Activated T-helper 17 cell treated with anti-CD3 and anti-CD28 coated beads, Interleukin-2, amount 50 U/mL, for 72 hours (primary cell): ENCODE measurements around the gene OGFOD3. TPM values are rescaled to one million over a fixed set of nuclear protein-coding genes. Genes with fewer than 3 reads are reported as not detected.
"Not testable (repeated sequence)": the region's sequence is repeated elsewhere in the genome, so short reads cannot be mapped to it uniquely, and the experiment has no call there.

Experiments
- ATAC-seq: fragments of 150-1000 bp; cut with Tn5 transposase; replicated peaks from 2 replicates; pipeline ENCODE4 v1.10.0; 2021; ENCODE audit warnings: mild to moderate bottlenecking, moderate library complexity
- H3K27ac Mint-ChIP-seq: one replicate; pipeline ENCODE4 v1.8.0; 2022; ENCODE audit warnings: mixed read lengths
- H3K27me3 Mint-ChIP-seq: one replicate; pipeline ENCODE4 v1.8.0; 2022; ENCODE audit warnings: mixed read lengths
- H3K36me3 Mint-ChIP-seq: one replicate; pipeline ENCODE4 v1.8.0; 2022; ENCODE audit warnings: low read depth, mild to moderate bottlenecking, mixed read lengths
- H3K4me1 Mint-ChIP-seq: one replicate; pipeline ENCODE4 v1.8.0; 2022; ENCODE audit warnings: mixed read lengths
- H3K4me3 Mint-ChIP-seq: one replicate; pipeline ENCODE4 v1.8.0; 2022; ENCODE audit warnings: mild to moderate bottlenecking, mixed read lengths
- H3K9me3 Mint-ChIP-seq: one replicate; pipeline ENCODE4 v1.8.0; 2022; ENCODE audit warnings: mixed read lengths
- total RNA-seq, 2 donors: library from RNA; stranded (reverse); gene quantifications; one replicate each; pipeline ENCODE4 v1.2.3, GENCODE V29; 2022

The OGFOD3 gene
- total RNA-seq, 2 donors from 2014 or later: 16.2 to 20.7 TPM

- H3K27me3 Mint-ChIP-seq: peaks cover 6% of the 10 kb centered on the region
- no peak for ATAC-seq
- no peaks in the 10 kb centered on the region for H3K9me3 Mint-ChIP-seq
- H3K4me1 Mint-ChIP-seq: peaks cover 11% of the 10 kb centered on the region
- no peak overlapping the region for H3K27ac Mint-ChIP-seq
- H3K4me3 Mint-ChIP-seq: no peak overlapping the region
- H3K36me3 Mint-ChIP-seq: no peaks in the 10 kb centered on the region
Observed at GRCh38 chr17:82385559-82386254, 32.7 kb downstream of the OGFOD3 start.

- no peak overlapping the region for H3K27ac Mint-ChIP-seq
- peaks cover 14% of the 10 kb centered on the region for H3K4me1 Mint-ChIP-seq
- no peak for ATAC-seq
- no peaks in the 10 kb centered on the region for H3K36me3 Mint-ChIP-seq
- no peaks in the 10 kb centered on the region for H3K9me3 Mint-ChIP-seq
- peaks cover 8% of the 10 kb centered on the region for H3K27me3 Mint-ChIP-seq
- no peak overlapping the region for H3K4me3 Mint-ChIP-seq
Observed at GRCh38 chr17:82384730-82385481, 33.5 kb downstream of the OGFOD3 start.

DNA sequence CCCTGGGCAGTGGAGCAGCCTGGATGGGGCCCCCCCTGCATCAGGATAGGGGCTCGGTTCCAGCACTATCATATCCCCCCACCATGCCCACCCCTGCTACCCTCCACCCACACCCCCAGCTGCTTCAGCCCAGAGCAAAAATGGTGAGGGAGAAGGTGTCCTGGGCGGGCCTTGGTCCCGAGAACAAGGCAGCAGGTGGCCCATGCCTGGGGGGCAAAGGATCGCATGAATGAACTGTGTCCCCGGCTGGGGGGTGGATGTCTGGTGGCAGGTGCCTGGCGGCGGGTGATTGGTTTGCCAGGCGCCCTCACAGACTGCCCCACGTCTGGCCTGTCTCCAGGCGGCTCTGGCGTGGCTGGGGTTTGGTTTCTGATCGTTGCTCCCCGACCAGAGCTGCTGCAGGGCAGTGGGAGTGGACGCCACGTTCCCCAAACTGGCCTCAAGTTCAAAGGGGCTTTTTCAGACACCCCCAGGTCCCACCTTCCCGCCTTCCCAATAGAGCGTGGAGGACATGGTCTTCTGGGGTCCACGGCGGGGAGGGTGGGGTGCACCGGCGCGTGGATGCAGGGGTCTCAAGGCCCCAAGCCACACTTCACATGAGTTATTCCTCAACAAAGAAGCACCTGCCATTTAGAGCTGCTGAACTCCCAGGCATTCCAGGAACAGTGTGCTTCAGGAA, 34.2 kb downstream of the OGFOD3 start:
- no peaks in the 10 kb centered on the region for H3K36me3 Mint-ChIP-seq
- H3K9me3 Mint-ChIP-seq: no peaks in the 10 kb centered on the region
- H3K4me3 Mint-ChIP-seq: no peak overlapping the region
- peaks cover 11% of the 10 kb centered on the region for H3K27me3 Mint-ChIP-seq
- H3K4me1 Mint-ChIP-seq: peaks cover 15% of the 10 kb centered on the region
- no peak for ATAC-seq
- no peak overlapping the region for H3K27ac Mint-ChIP-seq

DNA sequence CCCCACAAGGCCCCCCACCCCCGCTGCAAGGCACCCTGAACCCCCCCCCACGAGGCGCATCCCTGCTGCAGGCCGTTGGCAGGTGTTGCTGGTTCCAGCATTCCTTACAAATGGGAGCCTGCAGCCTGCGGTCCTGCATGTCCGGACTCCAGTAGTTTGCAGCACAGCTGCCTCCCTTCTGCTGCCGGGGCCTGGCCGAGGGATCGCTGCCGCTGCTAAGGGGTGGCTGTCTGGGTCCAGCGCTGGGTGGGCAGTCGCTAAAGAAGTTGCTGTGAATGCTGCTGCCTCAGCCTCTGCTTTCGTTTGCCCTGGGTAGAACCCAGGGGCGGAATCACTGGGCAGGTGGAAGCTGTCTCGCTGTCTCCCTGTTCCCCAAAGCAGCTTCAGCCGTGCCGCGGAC, 35.0 kb downstream of the OGFOD3 start:
- Mint-ChIP-seq H3K27me3 (peaks cover 15% of the 10 kb centered on the region), H3K4me3 (no peak overlapping the region), H3K4me1 (peaks cover 15% of the 10 kb centered on the region), H3K36me3 (no peaks in the 10 kb centered on the region), H3K27ac (no peak overlapping the region), H3K9me3 (no peaks in the 10 kb centered on the region)
- no peak for ATAC-seq

GRCh38 chr17:82382933-82383255, 35.5 kb downstream of the OGFOD3 start:
- Mint-ChIP-seq H3K27me3 (peaks cover 14% of the 10 kb centered on the region), H3K27ac (no peak overlapping the region), H3K4me1 (peaks cover 14% of the 10 kb centered on the region), H3K4me3 (no peak overlapping the region), H3K36me3 (no peaks in the 10 kb centered on the region), H3K9me3 (no peaks in the 10 kb centered on the region)
- no peak for ATAC-seq

DNA sequence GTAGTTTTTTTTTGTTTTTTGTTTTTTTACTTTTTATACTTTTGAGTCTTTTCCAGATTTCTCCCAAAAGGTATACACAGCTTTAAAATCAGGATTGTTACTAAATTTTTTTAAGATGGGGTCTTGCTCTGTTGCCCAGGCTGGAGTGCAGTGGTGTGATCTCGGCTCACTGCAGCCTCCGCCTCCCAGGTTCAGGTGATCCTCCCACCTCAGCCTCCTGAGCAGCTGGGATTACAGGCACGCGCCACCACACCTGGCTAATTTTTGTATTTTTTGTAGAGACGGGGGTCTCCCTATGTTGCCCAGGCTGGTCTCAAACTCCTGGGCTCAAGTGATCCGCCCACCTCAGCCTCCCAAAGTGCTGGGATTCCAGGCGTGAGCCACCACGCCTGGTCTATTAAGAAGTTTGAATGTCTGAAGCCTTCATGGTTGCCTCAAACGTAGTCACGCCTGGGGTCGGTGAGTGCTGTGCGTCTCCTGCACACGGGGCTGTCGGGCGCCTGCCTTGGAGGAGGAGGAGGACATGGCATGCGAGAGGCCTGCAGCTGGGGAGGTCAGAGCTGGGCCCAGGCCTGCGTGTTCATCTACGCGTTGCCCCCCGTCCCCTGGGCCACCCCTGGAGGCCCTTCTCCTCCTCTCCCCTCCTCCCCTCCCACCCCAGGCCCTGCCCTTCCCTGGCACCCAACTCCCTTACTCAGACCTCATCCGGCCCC, 36.0 kb downstream of the OGFOD3 start:
- H3K4me1 Mint-ChIP-seq: peaks cover 10% of the 10 kb centered on the region
- not testable (repeated sequence) for H3K27ac Mint-ChIP-seq, H3K36me3 Mint-ChIP-seq, H3K27me3 Mint-ChIP-seq, H3K4me3 Mint-ChIP-seq, H3K9me3 Mint-ChIP-seq, ATAC-seq

GRCh38 chr17:82381703-82382009, 36.7 kb downstream of the OGFOD3 start:
- not testable (repeated sequence) for H3K27ac Mint-ChIP-seq, H3K9me3 Mint-ChIP-seq, H3K27me3 Mint-ChIP-seq, H3K36me3 Mint-ChIP-seq, ATAC-seq, H3K4me3 Mint-ChIP-seq
- peaks cover 10% of the 10 kb centered on the region for H3K4me1 Mint-ChIP-seq

DNA sequence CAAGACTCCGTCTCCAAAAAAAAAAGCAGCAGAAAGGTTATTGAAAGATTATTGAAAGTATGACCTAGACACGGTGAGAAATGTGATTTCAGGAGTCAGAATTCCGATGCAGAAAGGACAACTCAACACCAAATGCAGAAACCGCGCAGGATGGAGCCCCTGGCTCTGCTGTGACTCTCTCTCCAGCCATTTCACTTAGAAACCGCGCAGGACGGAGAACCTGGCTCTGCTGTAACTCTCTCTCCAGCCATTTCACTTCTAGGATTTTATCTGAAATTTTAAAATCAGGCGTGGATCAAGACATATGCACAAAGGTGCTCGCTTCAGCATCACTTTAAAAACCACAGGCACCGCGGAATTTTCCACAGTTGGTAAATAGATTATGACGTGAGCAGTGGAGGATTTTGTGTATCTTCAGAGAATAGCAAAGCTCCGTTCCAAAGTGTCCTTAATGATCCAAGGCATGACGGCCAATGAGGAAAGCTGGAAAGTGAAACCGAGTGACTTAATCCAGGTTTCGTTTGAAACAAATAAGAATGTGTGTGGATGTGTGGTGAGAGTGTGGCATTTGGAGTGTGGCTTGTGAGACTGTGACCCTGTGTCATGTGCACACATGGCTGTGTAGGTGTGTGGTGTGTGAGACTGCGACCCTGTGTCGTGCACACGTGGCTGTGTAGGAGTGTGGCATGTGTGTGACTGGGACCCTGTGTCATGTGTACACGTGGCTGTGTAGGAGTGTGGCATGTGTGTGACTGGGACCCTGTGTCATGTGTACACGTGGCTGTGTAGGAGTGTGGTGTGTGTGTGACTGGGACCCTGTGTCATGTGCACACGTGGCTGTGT, 37.3 kb downstream of the OGFOD3 start:
- peaks cover 10% of the 10 kb centered on the region for H3K4me1 Mint-ChIP-seq
- H3K27me3 Mint-ChIP-seq: peaks cover 9% of the 10 kb centered on the region
- H3K27ac Mint-ChIP-seq: no peak overlapping the region
- H3K36me3 Mint-ChIP-seq: no peaks in the 10 kb centered on the region
- no peaks in the 10 kb centered on the region for H3K9me3 Mint-ChIP-seq
- H3K4me3 Mint-ChIP-seq: no peak overlapping the region
- peak; percentile 37 for ATAC-seq

DNA sequence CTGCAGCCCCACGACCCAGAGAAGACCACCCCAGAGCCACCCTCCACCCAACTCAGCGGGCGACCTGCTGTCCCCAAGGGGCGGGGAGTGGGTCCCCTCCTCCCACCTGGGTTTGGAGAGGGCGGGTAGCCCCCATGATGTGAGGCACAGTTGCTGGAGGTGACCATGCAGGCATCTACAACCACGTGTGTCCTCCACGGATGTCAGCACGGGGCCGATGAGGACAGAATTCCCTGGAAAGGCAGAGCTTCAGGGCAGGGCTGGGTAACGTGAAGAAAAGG, 39.7 kb downstream of the OGFOD3 start:
- H3K9me3 Mint-ChIP-seq: no peaks in the 10 kb centered on the region
- no peaks in the 10 kb centered on the region for H3K36me3 Mint-ChIP-seq
- peaks cover 13% of the 10 kb centered on the region for H3K27me3 Mint-ChIP-seq
- no peak overlapping the region for H3K4me3 Mint-ChIP-seq
- H3K27ac Mint-ChIP-seq: no peak overlapping the region
- ATAC-seq: no peak
- peaks cover 10% of the 10 kb centered on the region for H3K4me1 Mint-ChIP-seq

DNA sequence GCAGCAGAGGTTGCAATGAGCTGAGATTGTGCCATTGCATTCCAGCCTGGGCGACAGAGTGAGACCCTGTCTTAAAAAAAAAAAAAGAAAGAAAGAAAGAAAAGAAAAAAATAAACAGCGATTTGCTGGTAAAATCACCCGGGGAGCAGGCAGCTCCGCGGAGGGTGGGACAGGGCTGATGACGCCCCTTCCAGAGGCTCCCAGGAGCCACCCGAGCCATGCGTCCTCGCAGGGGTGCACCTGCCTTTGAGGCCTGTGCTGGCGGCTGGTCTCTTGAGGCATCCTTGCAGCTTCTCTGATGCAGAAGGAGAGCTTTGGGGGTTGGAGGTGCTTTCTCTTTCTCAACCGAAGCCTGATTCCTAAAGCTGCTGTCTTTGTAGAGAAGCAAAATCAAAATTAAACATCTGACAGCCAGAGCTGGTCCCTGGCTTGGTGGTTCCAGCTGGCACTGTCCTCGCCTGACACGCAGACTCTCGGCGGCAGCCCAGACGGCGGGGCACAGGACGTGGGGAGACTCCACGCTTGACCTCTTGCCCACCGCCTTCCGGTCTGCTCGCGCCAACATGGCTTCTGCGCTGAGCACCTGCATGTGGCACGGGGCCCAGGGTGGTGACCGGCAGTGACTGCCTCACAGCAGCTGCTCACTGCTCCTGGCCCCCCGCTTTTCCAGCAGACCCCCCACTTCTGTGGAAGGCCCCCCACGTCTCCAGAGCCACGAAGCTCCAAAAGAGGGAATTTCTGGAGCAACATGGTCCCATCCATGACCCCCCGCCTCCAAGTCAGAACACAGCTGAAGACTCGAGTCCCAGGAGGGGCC, 40.3 kb downstream of the OGFOD3 start:
- Mint-ChIP-seq H3K4me1 (peaks cover 10% of the 10 kb centered on the region), H3K4me3 (no peak overlapping the region), H3K9me3 (no peaks in the 10 kb centered on the region), H3K27me3 (peaks cover 18% of the 10 kb centered on the region), H3K36me3 (no peaks in the 10 kb centered on the region), H3K27ac (no peak overlapping the region)
- ATAC-seq: no peak

DNA sequence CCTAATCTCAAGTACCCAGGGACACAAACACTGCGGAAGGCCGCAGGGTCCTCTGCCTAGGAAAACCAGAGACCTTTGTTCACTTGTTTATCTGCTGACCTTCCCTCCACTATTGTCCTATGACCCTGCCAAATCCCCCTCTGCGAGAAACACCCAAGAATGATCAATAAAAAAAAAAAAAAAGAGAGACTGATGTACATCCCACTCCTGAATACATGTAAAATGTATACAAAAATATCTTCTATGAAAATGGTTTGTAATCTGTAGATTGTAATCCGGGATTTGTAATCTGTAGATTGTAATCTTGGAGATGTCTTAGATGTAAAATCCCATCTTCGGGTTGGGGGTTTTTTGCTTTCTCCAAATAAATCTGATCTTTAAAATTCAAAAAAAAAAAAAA, 41.1 kb downstream of the OGFOD3 start:
- H3K36me3 Mint-ChIP-seq, ATAC-seq, H3K27ac Mint-ChIP-seq, H3K4me3 Mint-ChIP-seq, H3K9me3 Mint-ChIP-seq: not testable (repeated sequence)
- Mint-ChIP-seq H3K4me1 (peaks cover 10% of the 10 kb centered on the region), H3K27me3 (peaks cover 26% of the 10 kb centered on the region)

DNA sequence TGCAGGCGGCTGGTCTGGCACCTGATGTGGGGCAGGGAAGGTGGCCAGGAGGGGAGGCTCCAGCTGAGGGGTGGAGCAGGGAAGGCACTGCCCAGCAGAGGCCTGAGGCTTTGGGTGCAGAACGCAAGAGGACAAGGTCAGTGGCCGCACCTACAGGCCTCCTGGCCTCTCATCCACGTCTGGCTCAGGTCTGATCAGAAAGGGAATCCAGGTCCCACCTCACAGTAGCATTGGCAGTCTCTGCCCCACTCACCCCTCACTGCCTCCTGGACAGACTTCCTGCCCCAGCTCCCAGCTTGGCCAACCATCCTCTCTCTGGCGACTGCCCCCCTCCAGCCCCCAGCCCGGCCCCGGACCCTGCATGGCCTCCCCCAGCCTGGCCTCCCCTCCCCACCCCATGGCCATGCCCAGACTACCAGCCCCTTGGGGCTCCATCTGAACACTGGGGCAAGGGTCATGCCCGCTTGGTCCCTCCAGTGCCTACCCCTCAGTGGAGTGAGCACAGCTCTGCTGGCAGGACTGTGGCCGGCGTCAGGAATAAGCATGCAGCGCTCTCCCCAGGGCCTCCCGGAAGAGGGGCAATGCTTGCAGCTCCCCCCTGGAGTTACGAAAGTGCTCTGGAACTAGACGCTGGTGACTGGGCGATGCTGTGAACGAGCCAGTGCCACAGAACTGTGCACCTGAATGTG, 42.2 kb downstream of the OGFOD3 start:
- H3K4me1 Mint-ChIP-seq: peaks cover 7% of the 10 kb centered on the region
- peaks cover 26% of the 10 kb centered on the region for H3K27me3 Mint-ChIP-seq
- no peak for ATAC-seq
- H3K4me3 Mint-ChIP-seq: no peak overlapping the region
- no peak overlapping the region for H3K27ac Mint-ChIP-seq
- H3K9me3 Mint-ChIP-seq: no peaks in the 10 kb centered on the region
- H3K36me3 Mint-ChIP-seq: no peaks in the 10 kb centered on the region

DNA sequence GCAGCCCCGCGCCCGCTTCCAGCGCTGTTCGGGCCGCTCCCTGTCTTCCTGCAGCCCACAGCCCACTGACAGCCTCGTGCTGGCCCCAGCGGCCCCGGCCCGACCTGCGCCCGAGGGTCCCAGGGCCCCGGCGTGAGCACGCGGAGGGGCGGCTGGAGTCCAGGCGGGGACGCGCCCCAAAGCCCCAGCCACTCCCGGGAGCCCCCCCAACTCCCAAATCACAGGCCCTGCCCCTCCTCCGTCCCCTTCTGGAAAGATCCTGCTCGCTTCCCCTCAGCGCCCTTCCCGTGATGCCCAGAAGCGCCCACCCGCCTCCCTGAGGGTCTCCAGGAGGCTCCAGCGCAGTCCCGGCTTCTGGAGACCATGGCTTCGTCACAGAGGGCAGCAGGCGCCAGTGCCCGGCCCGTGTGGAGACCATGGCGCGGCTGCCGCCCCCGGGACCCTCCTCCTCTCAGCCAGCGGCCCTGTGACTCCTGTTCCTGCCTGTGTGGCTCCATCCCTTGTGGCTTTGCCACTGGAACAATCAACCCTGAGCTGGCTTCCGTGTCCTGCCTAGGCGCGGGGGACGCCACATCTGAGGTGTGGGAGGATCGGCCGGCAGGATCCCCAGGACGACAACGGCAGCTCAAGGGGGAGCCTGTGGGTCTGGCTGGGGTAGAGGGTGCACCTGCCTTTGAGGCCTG, 42.9 kb downstream of the OGFOD3 start:
- no peak for ATAC-seq
- peaks cover 4% of the 10 kb centered on the region for H3K4me1 Mint-ChIP-seq
- H3K27me3 Mint-ChIP-seq: peaks cover 29% of the 10 kb centered on the region
- H3K9me3 Mint-ChIP-seq: no peaks in the 10 kb centered on the region
- no peaks in the 10 kb centered on the region for H3K36me3 Mint-ChIP-seq
- H3K27ac Mint-ChIP-seq: no peak overlapping the region
- no peak overlapping the region for H3K4me3 Mint-ChIP-seq
